PC-3 (cell line): ENCODE data around the gene KIF14. TPM values are rescaled to one million over a fixed set of nuclear protein-coding genes. Genes with fewer than 3 reads are reported as not detected.

Experiments used
- ATAC-seq: fragments of 200-7000 bp; cut with Tn5 transposase; 2 replicates; pipeline ENCODE4 v1.9.1; 2020; ENCODE audit warnings: mild to moderate bottlenecking, moderate library complexity
- BruUV-seq: library from RNA; stranded (reverse); fragments of 400-500 nt; replicated peaks from 2 replicates; lab custom pipeline; 2021; lab: Mats Ljungman, UMichigan
- CTCF ChIA-PET: fragments of 300-600 bp; sonication (Branson Sonifier 250); formaldehyde crosslinking; loops from one replicate; lab custom pipeline; 2022; ENCODE audit warnings: antibody characterized with exemption; lab: Charles Lee
- POLR2A ChIA-PET: fragments of 300-600 bp; sonication (Branson Sonifier 250); formaldehyde crosslinking; loops from one replicate; lab custom pipeline; 2022; ENCODE audit warnings: antibody characterized with exemption; ENCODE audit not compliant: unreplicated experiment; lab: Charles Lee
- DNase-seq: peaks from one replicate; pipeline ENCODE4 v3.0.0-alpha.2; 2015
- H2AFZ ChIP-seq: fragments of 300-600 bp; sonication (generic); 2 replicates; pipeline ENCODE4 v1.6.0; 2016; ENCODE audit warnings: antibody characterized with exemption, low read length
- H3F3A ChIP-seq: fragments of 300-600 bp; sonication (generic); one replicate; pipeline ENCODE4 v1.6.0; 2017; ENCODE audit warnings: antibody characterized with exemption, low read length, control low read depth, mild to moderate bottlenecking; ENCODE audit not compliant: unreplicated experiment
- H3K27ac ChIP-seq: fragments of 300-600 bp; sonication (generic); 2 replicates; pipeline ENCODE4 v1.5.1; 2016; ENCODE audit warnings: mild to moderate bottlenecking, low read length
- H3K27me3 ChIP-seq: fragments of 300-600 bp; sonication (generic); 2 replicates; pipeline ENCODE4 v1.6.1; 2016; ENCODE audit warnings: low read length, mixed read lengths
- H3K36me3 ChIP-seq: fragments of 300-600 bp; sonication (generic); 2 replicates; pipeline ENCODE4 v1.6.1; 2016; ENCODE audit warnings: low read depth, mixed run types, low read length, mixed read lengths
- H3K4me1 ChIP-seq: fragments of 300-600 bp; sonication (generic); 2 replicates; pipeline ENCODE4 v1.5.1; 2016; ENCODE audit warnings: low read length; ENCODE audit not compliant: insufficient read depth
- H3K4me2 ChIP-seq: fragments of 300-600 bp; sonication (generic); 2 replicates; pipeline ENCODE4 v1.6.0; 2016; ENCODE audit warnings: low read length
- H3K4me3 ChIP-seq: fragments of 300-600 bp; sonication (generic); 2 replicates; pipeline ENCODE4 v1.5.1; 2016; ENCODE audit warnings: mild to moderate bottlenecking, low read length, mixed read lengths
- H3K79me2 ChIP-seq: fragments of 300-600 bp; sonication (generic); 2 replicates; pipeline ENCODE4 v1.6.1; 2017; ENCODE audit warnings: low read length, mixed read lengths
- H3K9ac ChIP-seq: fragments of 300-600 bp; sonication (generic); 2 replicates; pipeline ENCODE4 v1.6.0; 2016; ENCODE audit warnings: mild to moderate bottlenecking, low read length
- H3K9me2 ChIP-seq: fragments of 300-600 bp; sonication (generic); replicated peaks from 2 replicates; pipeline ENCODE4 v1.6.1; 2016; ENCODE audit warnings: mixed run types, low read length, mixed read lengths
- H3K9me3 ChIP-seq: fragments of 300-600 bp; sonication (generic); 2 replicates; pipeline ENCODE4 v1.6.1; 2016; ENCODE audit warnings: low read length, mixed read lengths
- H4K20me1 ChIP-seq: fragments of 300-600 bp; sonication (generic); 2 replicates; pipeline ENCODE4 v1.6.1; 2016; ENCODE audit warnings: low read length, mixed read lengths
- EZH2 ChIP-seq: fragments of 300-600 bp; sonication (generic); IDR thresholded peaks from one replicate; pipeline ENCODE4 v1.6.1; 2017; ENCODE audit warnings: antibody characterized with exemption, mild to moderate bottlenecking, low read length; ENCODE audit not compliant: unreplicated experiment
- EZH2phosphoT487 ChIP-seq: fragments of 300-600 bp; sonication (generic); IDR thresholded peaks from 2 replicates; pipeline ENCODE4 v1.6.1; 2018; ENCODE audit warnings: mild to moderate bottlenecking, antibody characterized with exemption, low read length, borderline replicate concordance
- intact Hi-C: fragments of 100-400 bp; cut with micrococcal nuclease; formaldehyde crosslinking; loops from 2 replicates; pipeline ENCODE4 v1.9.0; 2023
- total RNA-seq: library from RNA; depleted of rRNA; stranded (reverse); fragments of >200 nt; gene quantifications from 2 replicates; pipeline ENCODE4 v1.2.3, GENCODE V29; 2014
- TF ChIP-seq, protein P1 (sequence below): fragments of 300-600 bp; sonication (generic); conservative IDR thresholded peaks from 2 replicates; pipeline ENCODE4 v1.5.1; 2017; ENCODE audit warnings: antibody characterized with exemption, low read depth, mild to moderate bottlenecking, low read length

Gene KIF14
- total RNA-seq, 1 experiment from 2014 or later = 23.6 TPM

- ChIA-PET CTCF (interaction anchor here (0.5 to 1.1 kb wide), 2 partner anchors 11 to 519 kb away, joined by 3 to 7 read pairs; no protein-coding TSS in a partner anchor), POLR2A (no interaction called here)
- Histone ChIP-seq H3F3A (peaks cover 9% of the 10 kb centered on the region), H3K79me2 (no peaks in the 10 kb centered on the region), H3K4me1 (peaks cover 14% of the 10 kb centered on the region), H3K9me3 (no peaks in the 10 kb centered on the region), H3K4me2 (no peak overlapping the region), H3K9me2 (no peaks in the 10 kb centered on the region), H3K4me3 (no peak overlapping the region), H3K27me3 (no peaks in the 10 kb centered on the region), H3K9ac (no peak overlapping the region), H3K27ac (no peak overlapping the region), H3K36me3 (no peaks in the 10 kb centered on the region), H2AFZ (no peak overlapping the region), H4K20me1 (0 out of 2 replicates have a peak, but pooled peaks cover 4% of the 10 kb centered on the region)
- TF ChIP-seq EZH2phosphoT487 (no peak), EZH2 (no peak)
- TF ChIP-seq, protein P1, sequence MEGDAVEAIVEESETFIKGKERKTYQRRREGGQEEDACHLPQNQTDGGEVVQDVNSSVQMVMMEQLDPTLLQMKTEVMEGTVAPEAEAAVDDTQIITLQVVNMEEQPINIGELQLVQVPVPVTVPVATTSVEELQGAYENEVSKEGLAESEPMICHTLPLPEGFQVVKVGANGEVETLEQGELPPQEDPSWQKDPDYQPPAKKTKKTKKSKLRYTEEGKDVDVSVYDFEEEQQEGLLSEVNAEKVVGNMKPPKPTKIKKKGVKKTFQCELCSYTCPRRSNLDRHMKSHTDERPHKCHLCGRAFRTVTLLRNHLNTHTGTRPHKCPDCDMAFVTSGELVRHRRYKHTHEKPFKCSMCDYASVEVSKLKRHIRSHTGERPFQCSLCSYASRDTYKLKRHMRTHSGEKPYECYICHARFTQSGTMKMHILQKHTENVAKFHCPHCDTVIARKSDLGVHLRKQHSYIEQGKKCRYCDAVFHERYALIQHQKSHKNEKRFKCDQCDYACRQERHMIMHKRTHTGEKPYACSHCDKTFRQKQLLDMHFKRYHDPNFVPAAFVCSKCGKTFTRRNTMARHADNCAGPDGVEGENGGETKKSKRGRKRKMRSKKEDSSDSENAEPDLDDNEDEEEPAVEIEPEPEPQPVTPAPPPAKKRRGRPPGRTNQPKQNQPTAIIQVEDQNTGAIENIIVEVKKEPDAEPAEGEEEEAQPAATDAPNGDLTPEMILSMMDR = no peak
- BruUV-seq = no TSS peak
- no peak for ATAC-seq
- intact Hi-C loops = no loop called here
- DNase-seq = no peak
These were observed 73.2 kb downstream of the KIF14 start for GRCh38 chr1:200547386-200547785.

- Histone ChIP-seq H3K4me1 (peaks cover 14% of the 10 kb centered on the region), H4K20me1 (0 out of 2 replicates have a peak, but pooled peaks cover 4% of the 10 kb centered on the region), H3K9me3 (no peaks in the 10 kb centered on the region), H3K27me3 (no peaks in the 10 kb centered on the region), H2AFZ (no peak overlapping the region), H3K4me2 (no peak overlapping the region), H3K9ac (no peak overlapping the region), H3K79me2 (no peaks in the 10 kb centered on the region), H3K9me2 (no peaks in the 10 kb centered on the region), H3K4me3 (no peak overlapping the region), H3K36me3 (no peaks in the 10 kb centered on the region), H3F3A (peaks cover 9% of the 10 kb centered on the region), H3K27ac (no peak overlapping the region)
- no peak for TF ChIP-seq EZH2phosphoT487
- no peak for TF ChIP-seq EZH2
- TF ChIP-seq, protein P1 = no peak
- intact Hi-C loops = no loop called here
- ATAC-seq (no peak), DNase-seq (no peak)
- POLR2A ChIA-PET = no interaction called here
- CTCF ChIA-PET = no interaction called here
- no TSS peak for BruUV-seq
These were observed 74.0 kb downstream of the KIF14 start for GRCh38 chr1:200546577-200546976.

DNA sequence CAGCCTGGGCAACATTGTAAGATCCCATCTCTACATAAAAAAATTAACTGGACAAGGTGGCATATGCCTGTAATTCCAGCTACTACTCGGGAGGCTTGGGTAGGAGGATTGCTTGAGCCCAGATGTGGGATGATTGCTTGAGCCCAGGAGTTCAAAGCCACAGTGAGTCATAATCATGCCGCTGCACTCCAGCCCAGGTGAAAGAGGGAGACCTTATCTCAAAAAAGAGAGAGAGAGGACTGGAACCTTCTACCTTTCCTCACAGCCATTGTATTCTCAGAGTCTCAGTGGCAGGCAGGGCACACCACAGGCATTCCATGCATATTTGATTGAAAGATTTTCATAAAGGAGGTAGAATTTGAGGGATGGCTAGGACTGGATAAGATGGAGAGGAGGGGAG is 78.4 kb downstream of the KIF14 start:
- Histone ChIP-seq H3K9me3 (no peaks in the 10 kb centered on the region), H3K27me3 (no peaks in the 10 kb centered on the region), H3K9ac (no peak overlapping the region), H3K4me1 (no peaks in the 10 kb centered on the region), H3K36me3 (no peaks in the 10 kb centered on the region), H2AFZ (no peak overlapping the region), H3K79me2 (no peaks in the 10 kb centered on the region), H3K4me2 (no peak overlapping the region), H4K20me1 (no peaks in the 10 kb centered on the region), H3F3A (no peaks in the 10 kb centered on the region), H3K4me3 (no peak overlapping the region), H3K9me2 (no peaks in the 10 kb centered on the region), H3K27ac (no peak overlapping the region)
- DNase-seq = no peak
- CTCF ChIA-PET = no interaction called here
- intact Hi-C loops = no loop called here
- POLR2A ChIA-PET = no interaction called here
- TF ChIP-seq EZH2 (no peak), EZH2phosphoT487 (no peak)
- TF ChIP-seq, protein P1 = no peak
- ATAC-seq = no peak
- no TSS peak for BruUV-seq
